ENCODE results near the gene PTRH1.

Gene PTRH1

DNA sequence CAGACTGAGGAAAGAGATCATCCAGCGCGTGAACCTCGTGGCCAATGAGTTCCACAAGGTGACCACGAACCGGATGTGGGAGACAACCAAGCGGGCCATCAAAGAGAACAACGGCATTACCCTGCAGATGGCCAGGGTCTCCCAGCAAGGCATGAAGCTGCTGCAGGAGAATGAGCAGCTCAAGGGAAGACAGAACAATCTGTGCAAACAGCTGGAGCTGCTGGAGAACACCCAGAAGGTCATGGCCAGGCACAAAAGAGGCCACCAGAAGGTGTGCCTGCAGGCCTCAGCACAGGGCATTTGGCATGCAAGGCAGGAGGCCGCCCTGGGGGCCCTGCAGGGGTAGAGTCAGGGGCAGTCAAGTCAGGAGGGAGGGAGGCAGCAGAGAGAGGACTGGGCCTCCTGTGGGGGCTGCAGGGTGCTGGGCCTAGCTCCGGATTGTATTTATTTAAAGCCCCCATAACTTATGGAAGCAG lies 4.2 kb downstream of the PTRH1 start:
- H3K4me3 ChIP-seq (ENCODE audit: low read depth, low read length) = no peak overlapping the region
- no peaks in the 10 kb centered on the region for H3K9me3 ChIP-seq (ENCODE audit: control insufficient read depth, low read length)
- H3K9ac ChIP-seq = no peak overlapping the region
- no peaks in the 10 kb centered on the region for H3K79me2 ChIP-seq
- H3K36me3 ChIP-seq (ENCODE audit: control insufficient read depth, insufficient read depth, low read length) = no peaks in the 10 kb centered on the region
- H3K27ac ChIP-seq = no peak overlapping the region
- H3K27me3 ChIP-seq (ENCODE audit: control insufficient read depth, insufficient read depth, low read length) = no peaks in the 10 kb centered on the region
- no peak overlapping the region for H3K4me2 ChIP-seq (ENCODE audit: low read length)
- TF ChIP-seq, protein P1, sequence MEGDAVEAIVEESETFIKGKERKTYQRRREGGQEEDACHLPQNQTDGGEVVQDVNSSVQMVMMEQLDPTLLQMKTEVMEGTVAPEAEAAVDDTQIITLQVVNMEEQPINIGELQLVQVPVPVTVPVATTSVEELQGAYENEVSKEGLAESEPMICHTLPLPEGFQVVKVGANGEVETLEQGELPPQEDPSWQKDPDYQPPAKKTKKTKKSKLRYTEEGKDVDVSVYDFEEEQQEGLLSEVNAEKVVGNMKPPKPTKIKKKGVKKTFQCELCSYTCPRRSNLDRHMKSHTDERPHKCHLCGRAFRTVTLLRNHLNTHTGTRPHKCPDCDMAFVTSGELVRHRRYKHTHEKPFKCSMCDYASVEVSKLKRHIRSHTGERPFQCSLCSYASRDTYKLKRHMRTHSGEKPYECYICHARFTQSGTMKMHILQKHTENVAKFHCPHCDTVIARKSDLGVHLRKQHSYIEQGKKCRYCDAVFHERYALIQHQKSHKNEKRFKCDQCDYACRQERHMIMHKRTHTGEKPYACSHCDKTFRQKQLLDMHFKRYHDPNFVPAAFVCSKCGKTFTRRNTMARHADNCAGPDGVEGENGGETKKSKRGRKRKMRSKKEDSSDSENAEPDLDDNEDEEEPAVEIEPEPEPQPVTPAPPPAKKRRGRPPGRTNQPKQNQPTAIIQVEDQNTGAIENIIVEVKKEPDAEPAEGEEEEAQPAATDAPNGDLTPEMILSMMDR (IDR thresholded peaks at IDR 0.05) = no peak
- no peak overlapping the region for H2AFZ ChIP-seq
- H3K4me1 ChIP-seq = no peaks in the 10 kb centered on the region

DNA sequence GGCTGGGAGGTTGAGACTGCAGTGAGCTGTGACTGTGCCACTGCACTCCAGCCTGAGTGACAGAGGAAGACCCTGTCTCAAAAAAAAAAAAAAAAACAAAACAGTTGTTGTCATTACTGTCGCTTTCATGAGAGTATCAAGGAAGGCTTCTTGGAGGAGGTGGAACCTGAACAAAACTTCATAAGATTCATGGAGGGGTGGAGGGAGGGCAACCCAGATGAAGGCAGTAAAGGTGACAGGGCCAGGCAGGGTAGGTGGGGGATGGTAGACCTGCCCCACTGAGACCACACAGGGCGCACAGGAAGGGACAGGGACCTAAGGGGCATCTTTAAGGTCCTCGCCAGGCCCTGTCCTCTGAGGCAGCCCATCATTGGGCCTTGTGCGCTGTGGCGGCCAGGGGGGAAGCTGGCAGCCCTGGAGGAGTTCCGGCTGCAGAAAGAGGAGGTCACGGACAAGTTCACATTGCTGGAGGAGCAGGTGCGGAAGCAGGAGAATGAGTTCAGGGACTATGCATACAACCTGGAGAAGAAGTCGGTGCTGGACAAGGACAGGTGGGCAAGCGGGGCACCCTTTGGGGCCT lies 5.2 kb downstream of the PTRH1 start:
- TF ChIP-seq, protein P1 (IDR thresholded peaks at IDR 0.05) = no peak
- H3K36me3 ChIP-seq (ENCODE audit: control insufficient read depth, insufficient read depth, low read length) = no peaks in the 10 kb centered on the region
- no peak overlapping the region for H3K4me2 ChIP-seq (ENCODE audit: low read length)
- no peak overlapping the region for H3K4me3 ChIP-seq (ENCODE audit: low read depth, low read length)
- no peaks in the 10 kb centered on the region for H3K27me3 ChIP-seq (ENCODE audit: control insufficient read depth, insufficient read depth, low read length)
- no peaks in the 10 kb centered on the region for H3K79me2 ChIP-seq
- no peaks in the 10 kb centered on the region for H3K9me3 ChIP-seq (ENCODE audit: control insufficient read depth, low read length)
- H3K27ac ChIP-seq = no peak overlapping the region
- H2AFZ ChIP-seq = no peak overlapping the region
- H3K9ac ChIP-seq = no peak overlapping the region
- no peaks in the 10 kb centered on the region for H3K4me1 ChIP-seq

DNA sequence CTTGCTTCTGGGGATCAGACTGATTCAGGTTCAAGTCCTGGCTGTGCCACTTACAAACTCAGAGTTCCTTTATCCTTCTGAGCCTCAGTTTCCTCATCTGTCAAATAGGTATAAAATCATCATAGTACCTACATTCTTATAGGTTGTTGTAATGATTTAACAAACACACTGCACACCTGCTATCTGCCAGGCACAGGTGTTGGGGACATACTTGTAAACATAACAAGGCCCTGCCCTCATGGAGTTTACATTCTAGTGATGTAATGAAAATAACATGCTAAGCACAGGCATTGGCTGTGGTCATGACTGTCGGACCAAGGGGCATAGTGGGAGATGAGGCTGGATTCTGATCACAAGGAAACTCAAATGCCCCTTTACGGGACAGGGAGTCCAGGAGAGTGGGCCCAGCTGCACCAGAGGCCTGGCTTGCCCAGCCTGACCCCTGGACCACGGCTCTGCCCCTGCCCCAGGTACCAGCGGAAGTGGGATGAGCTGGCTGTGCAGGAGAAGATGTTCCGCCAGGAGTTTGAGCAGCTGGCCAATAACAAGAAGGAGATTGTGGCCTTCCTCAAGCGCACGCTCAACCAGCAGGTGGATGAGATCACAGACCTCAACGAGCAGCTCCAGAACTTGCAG lies 6.4 kb downstream of the PTRH1 start:
- TF ChIP-seq, protein P1 (IDR thresholded peaks at IDR 0.05) = no peak

DNA sequence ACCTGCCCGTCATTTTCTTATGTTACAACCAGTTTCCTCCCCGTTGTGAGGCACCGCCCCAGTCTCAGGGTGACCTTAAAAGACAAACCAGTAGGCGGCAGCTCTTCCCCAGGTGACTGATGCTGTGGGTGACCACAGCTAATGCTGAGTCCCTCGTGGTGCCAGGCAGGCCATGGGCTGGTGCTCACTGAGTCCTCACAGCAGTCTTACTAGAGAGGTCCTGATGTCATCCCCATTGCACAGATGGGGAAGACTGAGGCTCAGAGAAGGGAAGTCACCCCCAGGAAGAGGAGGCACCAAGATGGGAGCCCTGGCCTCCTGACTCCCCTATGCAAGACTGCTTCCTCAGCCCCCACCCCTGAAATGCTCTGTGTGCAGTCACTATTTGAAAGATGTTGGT lies 7.7 kb downstream of the PTRH1 start:
- Histone ChIP-seq H3K9ac (no peak overlapping the region), H3K4me2 (ENCODE audit: low read length) (no peak overlapping the region), H2AFZ (no peak overlapping the region), H3K27me3 (ENCODE audit: control insufficient read depth, insufficient read depth, low read length) (no peaks in the 10 kb centered on the region), H3K4me1 (no peaks in the 10 kb centered on the region), H3K36me3 (ENCODE audit: control insufficient read depth, insufficient read depth, low read length) (no peaks in the 10 kb centered on the region), H3K27ac (no peak overlapping the region), H3K79me2 (no peaks in the 10 kb centered on the region), H3K9me3 (ENCODE audit: control insufficient read depth, low read length) (no peaks in the 10 kb centered on the region), H3K4me3 (ENCODE audit: low read depth, low read length) (no peak overlapping the region)
- TF ChIP-seq, protein P1 (IDR thresholded peaks at IDR 0.05) = no peak

More for the DNA sequence above, 6.4 kb downstream of the PTRH1 start:
- H3K79me2 ChIP-seq = no peaks in the 10 kb centered on the region
- H3K4me3 ChIP-seq (ENCODE audit: low read depth, low read length) = no peak overlapping the region
- H3K27ac ChIP-seq = no peak overlapping the region
- H3K36me3 ChIP-seq (ENCODE audit: control insufficient read depth, insufficient read depth, low read length) = no peaks in the 10 kb centered on the region
- H3K27me3 ChIP-seq (ENCODE audit: control insufficient read depth, insufficient read depth, low read length) = no peaks in the 10 kb centered on the region
- no peak overlapping the region for H2AFZ ChIP-seq
- no peak overlapping the region for H3K4me2 ChIP-seq (ENCODE audit: low read length)
- no peaks in the 10 kb centered on the region for H3K9me3 ChIP-seq (ENCODE audit: control insufficient read depth, low read length)
- H3K9ac ChIP-seq = no peak overlapping the region
- H3K4me1 ChIP-seq = no peaks in the 10 kb centered on the region

DNA sequence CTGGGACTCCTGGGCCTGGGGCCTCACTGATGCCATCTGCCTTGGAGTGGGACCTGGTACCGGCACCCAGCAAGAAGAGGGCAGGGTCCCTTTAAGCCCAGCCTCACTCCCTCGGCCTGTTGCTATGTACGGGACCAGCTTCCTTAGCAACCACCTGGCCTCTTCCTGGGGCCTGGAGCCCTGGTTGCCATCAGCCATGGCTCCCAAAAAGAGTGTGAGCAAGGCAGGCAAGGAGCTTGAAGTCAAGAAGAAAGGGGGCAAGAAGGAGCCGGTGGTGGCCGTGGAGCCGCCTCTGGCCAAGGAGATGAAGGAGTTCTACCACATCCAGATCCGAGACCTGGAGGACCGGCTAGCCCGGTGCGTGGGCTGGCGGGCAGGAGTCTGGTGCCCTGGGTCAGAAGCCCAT lies 8.6 kb downstream of the PTRH1 start, which contains the start of gene CFAP157:
TSS of gene CFAP157 (plus strand) at position 153 of the 406 bp plus-strand sequence. CDS start at position 197, 44 bp downstream.
- no peaks in the 10 kb centered on the region for H3K4me1 ChIP-seq
- peak within 1 kb of the TSS; percentile 13 for H3K4me2 ChIP-seq (ENCODE audit: low read length)
- H3K27me3 ChIP-seq (ENCODE audit: control insufficient read depth, insufficient read depth, low read length) = no peaks in the 10 kb centered on the region
- H3K27ac ChIP-seq = no peak within 1 kb of the TSS
- no peak within 1 kb of the TSS for H3K4me3 ChIP-seq (ENCODE audit: low read depth, low read length)
- H3K9ac ChIP-seq = no peak within 1 kb of the TSS
- H3K79me2 ChIP-seq = no peaks in the 10 kb centered on the region
- no peak within 1 kb of the TSS for H2AFZ ChIP-seq
- TF ChIP-seq, protein P1 (IDR thresholded peaks at IDR 0.05) = no peak
- no peaks in the 10 kb centered on the region for H3K36me3 ChIP-seq (ENCODE audit: control insufficient read depth, insufficient read depth, low read length)
- no peaks in the 10 kb centered on the region for H3K9me3 ChIP-seq (ENCODE audit: control insufficient read depth, low read length)

Measured in parathyroid adenoma (tissue), 2 donors.